GM21723 (cell line): Measurements from ENCODE around the gene TEAD2.
"Not testable (repeated sequence)": the region's sequence is repeated elsewhere in the genome, so short reads cannot be mapped to it uniquely, and the experiment has no call there.

ENCODE experiments used
- ATAC-seq: cut with Tn5 transposase; IDR thresholded peaks from one replicate; pipeline ENCODE4 v1.9.1; 2021; ENCODE audit warnings: mild to moderate bottlenecking, moderate library complexity; ENCODE audit not compliant: unreplicated experiment

The TEAD2 gene

GRCh38 chr19:49333811-49334288, 28.4 kb downstream of the TEAD2 start:
- ATAC-seq, result peak; percentile 44

DNA sequence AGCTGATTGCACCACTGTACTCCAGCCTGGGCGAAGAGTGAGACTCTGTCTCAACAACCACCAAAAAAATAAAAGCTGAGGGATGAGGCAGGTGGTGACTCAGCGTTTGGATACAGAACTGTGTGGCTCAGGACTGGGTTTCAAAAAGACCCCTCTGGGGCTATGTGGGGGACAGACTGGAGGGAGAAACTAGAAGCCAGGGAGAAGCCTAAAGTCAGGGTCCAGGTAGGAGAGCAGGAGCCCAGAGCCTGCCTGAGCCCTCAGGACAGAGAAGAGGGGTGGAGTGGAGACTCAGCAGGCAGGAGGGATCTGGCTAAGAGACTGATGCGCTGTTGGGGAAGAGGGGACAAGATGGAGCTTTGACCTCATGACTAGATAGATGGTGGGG, 28.8 kb downstream of the TEAD2 start:
- peak; percentile 2 for ATAC-seq

- not testable (repeated sequence) for ATAC-seq
Measured at GRCh38 chr19:49332691-49333417, 29.4 kb downstream of the TEAD2 start.

DNA sequence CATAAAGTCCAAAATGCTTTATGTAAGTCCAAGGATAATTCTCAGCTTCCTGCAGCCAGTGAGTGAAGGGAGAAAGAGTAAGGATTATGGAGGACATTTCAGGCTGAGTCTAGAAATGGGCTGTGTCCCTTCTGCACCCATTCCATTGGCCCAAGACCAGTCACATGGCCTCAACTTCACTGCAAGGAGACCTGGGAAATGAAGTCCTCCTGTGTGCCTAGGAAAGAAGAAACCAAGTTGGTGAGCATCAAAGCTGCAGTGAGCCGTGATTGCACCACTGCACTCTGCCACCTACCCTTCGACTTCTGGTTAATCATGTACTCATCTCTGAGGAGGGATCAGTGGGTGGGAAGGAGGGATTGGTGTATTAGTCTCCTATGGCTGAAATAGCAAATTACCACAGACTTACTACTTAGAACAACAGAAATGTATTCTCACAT, 30.6 kb downstream of the TEAD2 start:
- ATAC-seq, result no peak

DNA sequence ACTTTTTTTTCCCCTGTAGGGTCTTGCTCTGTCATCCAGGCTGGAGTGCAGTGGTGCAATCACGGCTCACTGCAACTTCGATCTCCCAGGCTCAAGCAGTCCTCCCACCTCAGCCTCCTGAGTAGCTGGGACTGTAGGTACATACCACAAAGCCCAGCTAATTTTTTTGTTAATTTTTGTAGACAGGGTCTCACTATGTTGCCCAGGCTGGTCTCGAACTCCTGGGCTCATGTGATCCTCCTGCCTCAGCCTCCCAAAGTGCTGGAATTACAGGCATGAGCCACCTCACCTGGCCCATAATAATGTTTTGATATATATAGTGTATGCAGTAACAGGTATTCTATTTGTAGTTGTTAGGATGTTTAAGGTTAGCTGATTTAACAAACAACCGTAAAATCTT, 31.0 kb downstream of the TEAD2 start:
- not testable (repeated sequence) for ATAC-seq

DNA sequence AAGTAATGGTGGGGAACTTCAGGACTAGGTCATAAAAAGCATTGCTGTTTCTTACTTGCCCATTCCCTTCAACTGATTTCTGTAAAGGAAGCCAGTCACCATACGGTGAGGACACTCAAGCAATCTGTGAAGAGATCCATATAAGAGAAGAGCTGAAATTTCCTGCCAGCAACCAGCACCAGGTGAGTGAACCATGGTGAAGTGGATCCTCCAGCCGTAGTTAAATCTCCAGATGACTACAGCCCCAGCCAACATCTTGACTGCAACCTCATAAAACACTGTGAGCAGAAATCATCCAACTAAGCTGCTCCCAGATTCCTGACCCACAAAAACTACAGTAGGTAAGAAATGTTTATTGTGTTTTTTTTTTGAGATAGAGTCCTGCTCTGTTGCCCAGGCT, 33.5 kb downstream of the TEAD2 start:
- no peak for ATAC-seq

GRCh38 chr19:49327878-49328544, 34.2 kb downstream of the TEAD2 start:
- ATAC-seq, result no peak

GRCh38 chr19:49326165-49326704, 36.0 kb downstream of the TEAD2 start:
- no peak for ATAC-seq

- ATAC-seq, result not testable (repeated sequence)
Measured at GRCh38 chr19:49325756-49326155, 36.5 kb downstream of the TEAD2 start.

- no peak for ATAC-seq
Measured at GRCh38 chr19:49324801-49325576, 37.2 kb downstream of the TEAD2 start, which contains the start of gene SLC6A16. TSS of gene SLC6A16 (minus strand) at chr19:49325191. CDS start at chr19:49311347, 13,844 bp downstream.

GRCh38 chr19:49318296-49318695, 43.9 kb downstream of the TEAD2 start:
- ATAC-seq, result no peak

- ATAC-seq, result no peak
Measured at GRCh38 chr19:49316284-49316683, 45.9 kb downstream of the TEAD2 start.

DNA sequence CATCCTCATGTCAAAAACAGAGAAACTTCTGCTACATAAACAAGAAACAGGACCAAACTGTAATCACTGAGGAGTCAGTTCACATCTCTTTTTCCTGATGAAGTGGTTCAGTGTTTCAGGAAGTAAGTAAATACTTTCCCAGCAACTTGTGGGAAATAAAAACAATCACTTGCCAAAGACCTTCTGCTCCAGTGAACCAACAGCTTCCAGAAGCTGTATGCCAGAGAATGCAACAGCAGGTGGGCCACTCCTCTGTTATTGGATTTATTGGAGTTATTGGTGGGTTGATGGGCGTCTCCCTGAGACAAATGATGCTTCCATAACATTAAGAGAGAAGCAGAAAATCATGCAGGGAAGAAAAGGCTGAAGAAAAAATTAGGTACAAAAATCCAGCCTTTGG, 47.1 kb downstream of the TEAD2 start:
- no peak for ATAC-seq

GRCh38 chr19:49309087-49309486, 53.1 kb downstream of the TEAD2 start:
- no peak for ATAC-seq

- not testable (repeated sequence) for ATAC-seq
Measured at GRCh38 chr19:49306734-49307133, 55.5 kb downstream of the TEAD2 start.

DNA sequence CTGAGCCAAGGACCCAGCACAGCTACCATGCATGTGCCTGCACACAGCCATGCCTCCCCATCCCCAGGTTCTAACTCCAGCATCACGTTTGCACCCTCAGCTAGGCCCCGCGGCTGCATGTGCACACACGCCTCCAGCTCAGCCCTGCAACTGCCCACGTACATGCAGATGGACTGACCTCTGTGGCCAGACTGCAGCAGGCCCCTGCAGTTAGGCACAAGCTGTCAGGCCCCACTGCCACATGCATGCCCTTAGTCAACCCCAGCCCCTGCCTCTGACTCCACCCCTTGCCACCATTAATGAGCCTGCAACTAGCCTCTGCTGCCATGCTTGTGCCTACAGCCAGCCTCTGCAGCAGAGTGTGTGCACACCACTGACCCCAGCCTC, 60.4 kb downstream of the TEAD2 start:
- no peak for ATAC-seq

DNA sequence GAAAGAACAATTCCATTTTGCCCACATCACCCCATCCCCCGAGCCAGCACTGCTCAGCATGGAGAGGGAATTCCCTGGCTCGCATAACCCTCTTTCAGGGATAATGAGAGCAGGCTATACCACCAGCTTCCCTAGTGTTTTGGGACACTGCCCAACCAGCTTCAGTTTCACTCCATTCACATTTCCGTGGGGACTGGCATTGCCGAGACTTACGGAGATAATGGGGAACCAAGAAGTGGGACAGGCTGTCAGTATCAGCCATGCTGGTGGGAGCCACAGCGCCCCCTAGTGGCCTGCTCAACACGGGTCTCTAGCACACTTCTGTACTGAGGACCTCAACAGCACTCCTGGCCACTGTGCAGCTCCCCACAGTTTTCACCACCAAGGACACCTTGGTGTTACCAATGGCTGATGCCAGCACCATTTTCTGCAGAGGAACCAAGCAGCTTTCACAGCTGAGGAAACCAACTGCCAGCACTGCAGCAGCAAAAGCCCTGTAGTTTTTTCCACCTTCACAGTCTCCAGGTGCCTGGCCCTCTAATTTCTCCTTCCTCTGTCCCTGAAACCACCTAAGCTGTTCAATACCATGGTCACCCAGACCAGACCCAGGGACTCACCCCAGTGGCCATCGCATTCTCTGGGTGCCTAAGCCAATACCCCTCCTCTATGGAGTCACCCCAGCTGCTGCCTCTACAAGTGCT, 60.9 kb downstream of the TEAD2 start:
- ATAC-seq, result no peak

DNA sequence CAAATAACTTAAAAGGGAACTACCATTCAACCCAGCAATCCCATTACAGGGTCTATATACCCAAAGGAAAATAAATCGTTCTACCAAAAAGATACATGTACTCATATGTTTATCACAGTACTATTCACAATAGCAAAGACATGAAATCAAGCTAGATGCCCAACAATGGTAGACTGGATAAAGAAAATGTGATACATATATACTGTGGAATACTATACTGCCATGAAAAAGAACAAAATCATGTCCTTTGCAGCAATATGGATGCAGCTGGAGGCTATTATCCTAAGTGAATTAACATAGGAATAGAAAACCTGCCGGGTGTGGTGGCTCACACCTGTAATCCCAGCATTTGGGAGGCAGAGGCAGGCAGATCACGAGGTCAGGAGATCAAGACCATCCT, 63.6 kb downstream of the TEAD2 start:
- ATAC-seq, result not testable (repeated sequence)

- ATAC-seq, result no peak
Measured at GRCh38 chr19:49297403-49297802, 64.8 kb downstream of the TEAD2 start.

DNA sequence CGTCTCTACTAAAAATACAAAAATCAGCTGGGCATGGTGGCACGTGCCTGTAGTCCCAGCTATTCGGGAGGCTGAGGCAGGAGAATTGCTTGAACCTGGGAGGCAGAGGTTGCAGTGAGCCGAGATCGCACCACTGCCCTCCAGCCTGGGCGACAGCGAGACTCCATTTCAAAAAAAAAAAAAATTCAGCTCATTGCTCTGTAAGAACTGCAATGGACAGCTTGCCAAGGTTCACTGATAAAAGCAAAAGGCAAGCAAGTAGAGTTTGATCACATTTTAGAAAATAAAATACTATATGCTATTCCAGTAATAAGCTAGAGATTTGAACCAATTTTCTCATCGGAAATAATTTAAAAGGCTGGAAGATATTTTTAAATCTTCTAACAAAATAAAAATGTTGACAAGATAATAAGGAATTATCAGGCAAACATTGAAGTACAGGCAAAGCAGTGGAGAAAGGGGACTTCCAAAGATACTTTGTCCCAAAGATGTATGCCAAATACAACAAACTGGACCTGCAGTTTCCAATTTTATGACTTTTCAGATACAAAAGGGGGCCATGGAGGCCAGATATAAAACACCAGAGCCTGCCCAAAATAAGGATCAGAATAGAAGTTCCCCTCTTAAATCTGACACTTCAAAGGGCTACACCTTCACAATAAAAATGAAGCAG, 66.9 kb downstream of the TEAD2 start:
- ATAC-seq, result no peak
